HepG2 (cell line): ENCODE data around the gene AXIN2. TPM values are rescaled to one million over a fixed set of nuclear protein-coding genes. Genes with fewer than 3 reads are reported as not detected.

ENCODE experiments used
- ARID2 ChIP-seq: sonication (generic); formaldehyde crosslinking; IDR thresholded peaks from 2 replicates; pipeline ENCODE4 v1.8.1; 2022; ENCODE audit warnings: mild to moderate bottlenecking, missing genetic modification reagents, borderline replicate concordance
- CBX5 ChIP-seq: sonication (generic); formaldehyde crosslinking; IDR thresholded peaks from 2 replicates; pipeline ENCODE4 v1.4.0; 2020; ENCODE audit warnings: missing genetic modification reagents, borderline replicate concordance
- NFKB2 ChIP-seq: sonication (generic); formaldehyde crosslinking; IDR thresholded peaks from 2 replicates; pipeline ENCODE4 v1.4.0; 2020; ENCODE audit warnings: missing genetic modification reagents, borderline replicate concordance
- NFYC ChIP-seq: IDR thresholded peaks from 2 replicates; pipeline ENCODE4 v1.6.1; 2016; ENCODE audit warnings: missing genetic modification reagents, missing compliant biosample characterization
- RAD21 ChIP-seq: fragments of 450-650 bp; formaldehyde crosslinking; IDR thresholded peaks from 2 replicates; pipeline ENCODE4 v1.5.0; 2020; ENCODE audit warnings: mild to moderate bottlenecking
- SIN3A ChIP-seq: IDR thresholded peaks from 2 replicates; pipeline ENCODE4 v1.6.1; 2011; ENCODE audit warnings: low read depth, mild to moderate bottlenecking, control low read depth, low read length, borderline replicate concordance
- SUZ12 ChIP-seq: fragments of 150-350 bp; IDR thresholded peaks from 2 replicates; pipeline ENCODE4 v1.6.1; 2014; ENCODE audit warnings: low read depth, low read length
- YY1 ChIP-seq: IDR thresholded peaks from 2 replicates; pipeline ENCODE4 v1.6.1; 2011; ENCODE audit warnings: low read length, low read depth, moderate library complexity, mild to moderate bottlenecking; ENCODE audit not compliant: insufficient read depth, insufficient replicate concordance
- ZFX ChIP-seq: sonication (generic); formaldehyde crosslinking; IDR thresholded peaks from 2 replicates; pipeline ENCODE4 v1.4.0; 2020; ENCODE audit warnings: mild to moderate bottlenecking, low read depth, missing genetic modification reagents, moderate library complexity
- ZNF230 ChIP-seq: sonication (generic); formaldehyde crosslinking; IDR thresholded peaks from 2 replicates; pipeline ENCODE4 v1.4.0; 2020; ENCODE audit warnings: mild to moderate bottlenecking, missing genetic modification reagents
- ZNF501 ChIP-seq: sonication (generic); formaldehyde crosslinking; IDR thresholded peaks from 2 replicates; pipeline ENCODE4 v1.5.1; 2020; ENCODE audit warnings: mild to moderate bottlenecking, moderate library complexity, missing genetic modification reagents
- ZNF510 ChIP-seq: sonication (generic); formaldehyde crosslinking; IDR thresholded peaks from 2 replicates; pipeline ENCODE4 v1.4.0; 2020; ENCODE audit warnings: low read depth, mild to moderate bottlenecking, missing genetic modification reagents
- ZNF788 ChIP-seq: sonication (generic); formaldehyde crosslinking; IDR thresholded peaks from 2 replicates; pipeline ENCODE4 v1.5.0; 2020; ENCODE audit warnings: mild to moderate bottlenecking, missing genetic modification reagents, borderline replicate concordance
- polyA plus RNA-seq, 8 experiments: library from polyadenylated mRNA; depleted of rRNA in 3 of 8; stranded (reverse) in 7 of 8; unstranded in 1 of 8; fragments of >200 nt; fragmentation: Illumina TruSeq in 4 of 8; extraction: Trizol in 4 of 8; gene quantifications; 2 replicates each; pipeline versions ENCODE4 v1.2.1 to v1.2.3, GENCODE V29; 2011 to 2016; ENCODE audit warnings: low read depth in 4 of 8, missing spikeins in 1 of 8, mixed read lengths in 1 of 8; ENCODE audit not compliant: insufficient read depth in 1 of 8
- total RNA-seq, 5 experiments: library from RNA; depleted of rRNA; stranded (reverse); fragments of >200 nt; fragmentation: Illumina TruSeq; extraction: Trizol; gene quantifications; 2 replicates each; pipeline ENCODE4 v1.2.3, GENCODE V29; 2016; ENCODE audit warnings: low read depth in 1 of 5
- TF ChIP-seq, protein P1 (sequence below): sonication (generic); formaldehyde crosslinking; IDR thresholded peaks from 2 replicates; pipeline ENCODE4 v1.4.0; 2020; ENCODE audit warnings: missing genetic modification reagents
- TF ChIP-seq, protein P2 (sequence below): sonication (generic); formaldehyde crosslinking; IDR thresholded peaks from 2 replicates; pipeline ENCODE4 v1.5.1; 2020; ENCODE audit warnings: missing genetic modification reagents, mild to moderate bottlenecking, borderline replicate concordance
- TF ChIP-seq, protein P3 (sequence below): IDR thresholded peaks from 2 replicates; pipeline ENCODE4 v1.6.1; 2012; ENCODE audit warnings: low read depth, low read length, improper control_type of control experiment
- TF ChIP-seq, protein P4 (sequence below): sonication (generic); formaldehyde crosslinking; IDR thresholded peaks from 2 replicates; pipeline ENCODE4 v1.8.0; 2022; ENCODE audit warnings: low read depth, missing genetic modification reagents

The AXIN2 gene
- total and polyA plus RNA-seq, 2 of the 13 experiments (the other 11 are each of a cell fraction or from before 2014, with no cell fraction given), result 58.6 to 63.4 TPM

DNA sequence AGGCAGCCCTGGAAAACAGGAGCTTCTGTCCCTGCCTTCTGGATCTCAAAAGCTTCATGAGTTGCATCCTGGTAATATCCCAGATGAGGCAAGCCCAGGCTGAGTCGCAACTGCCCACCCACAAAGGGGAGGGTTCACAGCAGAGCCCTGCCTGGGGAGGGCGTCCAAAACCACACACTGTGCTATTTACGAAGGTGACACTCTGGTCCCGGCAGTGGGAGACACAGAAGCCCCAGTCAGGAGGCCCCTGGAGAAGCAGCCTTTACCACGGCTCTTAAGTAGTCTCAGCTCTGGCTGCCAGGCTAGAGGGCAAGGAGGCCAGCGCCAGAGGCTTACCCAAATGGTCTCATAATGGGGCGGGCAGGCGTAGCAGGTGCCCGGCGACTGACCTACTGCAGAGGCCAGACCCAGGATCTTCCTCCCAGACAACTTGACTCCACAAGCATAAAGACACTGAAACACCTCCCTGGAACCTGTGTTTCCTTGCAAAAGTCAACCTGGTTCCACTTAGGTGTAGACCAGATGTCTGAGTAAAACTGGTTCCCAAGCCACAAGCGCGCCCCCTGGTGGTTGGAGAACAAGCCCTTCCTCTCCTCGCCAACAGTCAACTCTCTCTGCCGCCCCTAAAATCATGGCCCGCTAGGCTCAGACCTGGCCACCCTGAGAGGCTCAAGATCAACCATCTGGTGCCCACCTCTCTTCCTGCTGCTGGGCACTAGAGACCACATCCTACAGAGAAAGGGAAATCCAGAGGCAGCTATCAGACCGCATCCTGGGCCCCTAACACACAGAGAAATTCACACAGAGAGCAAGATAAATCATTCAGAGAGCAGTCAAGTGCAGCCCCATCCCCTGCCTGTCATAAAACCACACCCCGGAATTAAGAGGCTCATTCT is 5.2 kb downstream of the AXIN2 start (continued):
- TF ChIP-seq CBX5 (CRISPR knock-in tag) (peak; percentile 74; the same call in 1 of the 2 replicates), NFYC (CRISPR knock-in tag) (peak; percentile 35; the same call in 1 of the 2 replicates), ZNF788 (CRISPR knock-in tag) (peak; percentile 24; the same call in 1 of the 2 replicates), SIN3A (peak; percentile 47; the same call in 1 of the 2 replicates), ZNF230 (CRISPR knock-in tag) (0 out of 2 replicates have a peak, but pooled peaks have one; percentile 14), YY1 (peak; percentile 22), RAD21 (peak; percentile 74), NFKB2 (CRISPR knock-in tag) (peak; percentile 26; the same call in 1 of the 2 replicates), ARID2 (CRISPR knock-in tag) (peak; percentile 66; the same call in 1 of the 2 replicates), ZNF501 (CRISPR knock-in tag) (0 out of 2 replicates have a peak, but pooled peaks have one; percentile 38), SUZ12 (no peak), ZNF510 (no peak), ZFX (CRISPR knock-in tag) (0 out of 2 replicates have a peak, but pooled peaks have one; percentile 33)
- TF ChIP-seq, protein P1, sequence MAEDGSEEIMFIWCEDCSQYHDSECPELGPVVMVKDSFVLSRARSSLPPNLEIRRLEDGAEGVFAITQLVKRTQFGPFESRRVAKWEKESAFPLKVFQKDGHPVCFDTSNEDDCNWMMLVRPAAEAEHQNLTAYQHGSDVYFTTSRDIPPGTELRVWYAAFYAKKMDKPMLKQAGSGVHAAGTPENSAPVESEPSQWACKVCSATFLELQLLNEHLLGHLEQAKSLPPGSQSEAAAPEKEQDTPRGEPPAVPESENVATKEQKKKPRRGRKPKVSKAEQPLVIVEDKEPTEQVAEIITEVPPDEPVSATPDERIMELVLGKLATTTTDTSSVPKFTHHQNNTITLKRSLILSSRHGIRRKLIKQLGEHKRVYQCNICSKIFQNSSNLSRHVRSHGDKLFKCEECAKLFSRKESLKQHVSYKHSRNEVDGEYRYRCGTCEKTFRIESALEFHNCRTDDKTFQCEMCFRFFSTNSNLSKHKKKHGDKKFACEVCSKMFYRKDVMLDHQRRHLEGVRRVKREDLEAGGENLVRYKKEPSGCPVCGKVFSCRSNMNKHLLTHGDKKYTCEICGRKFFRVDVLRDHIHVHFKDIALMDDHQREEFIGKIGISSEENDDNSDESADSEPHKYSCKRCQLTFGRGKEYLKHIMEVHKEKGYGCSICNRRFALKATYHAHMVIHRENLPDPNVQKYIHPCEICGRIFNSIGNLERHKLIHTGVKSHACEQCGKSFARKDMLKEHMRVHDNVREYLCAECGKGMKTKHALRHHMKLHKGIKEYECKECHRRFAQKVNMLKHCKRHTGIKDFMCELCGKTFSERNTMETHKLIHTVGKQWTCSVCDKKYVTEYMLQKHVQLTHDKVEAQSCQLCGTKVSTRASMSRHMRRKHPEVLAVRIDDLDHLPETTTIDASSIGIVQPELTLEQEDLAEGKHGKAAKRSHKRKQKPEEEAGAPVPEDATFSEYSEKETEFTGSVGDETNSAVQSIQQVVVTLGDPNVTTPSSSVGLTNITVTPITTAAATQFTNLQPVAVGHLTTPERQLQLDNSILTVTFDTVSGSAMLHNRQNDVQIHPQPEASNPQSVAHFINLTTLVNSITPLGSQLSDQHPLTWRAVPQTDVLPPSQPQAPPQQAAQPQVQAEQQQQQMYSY (CRISPR knock-in tag), result no peak
- TF ChIP-seq, protein P2, sequence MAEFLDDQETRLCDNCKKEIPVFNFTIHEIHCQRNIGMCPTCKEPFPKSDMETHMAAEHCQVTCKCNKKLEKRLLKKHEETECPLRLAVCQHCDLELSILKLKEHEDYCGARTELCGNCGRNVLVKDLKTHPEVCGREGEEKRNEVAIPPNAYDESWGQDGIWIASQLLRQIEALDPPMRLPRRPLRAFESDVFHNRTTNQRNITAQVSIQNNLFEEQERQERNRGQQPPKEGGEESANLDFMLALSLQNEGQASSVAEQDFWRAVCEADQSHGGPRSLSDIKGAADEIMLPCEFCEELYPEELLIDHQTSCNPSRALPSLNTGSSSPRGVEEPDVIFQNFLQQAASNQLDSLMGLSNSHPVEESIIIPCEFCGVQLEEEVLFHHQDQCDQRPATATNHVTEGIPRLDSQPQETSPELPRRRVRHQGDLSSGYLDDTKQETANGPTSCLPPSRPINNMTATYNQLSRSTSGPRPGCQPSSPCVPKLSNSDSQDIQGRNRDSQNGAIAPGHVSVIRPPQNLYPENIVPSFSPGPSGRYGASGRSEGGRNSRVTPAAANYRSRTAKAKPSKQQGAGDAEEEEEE, result 0 out of 2 replicates have a peak, but pooled peaks have one; percentile 26
- TF ChIP-seq, protein P3, sequence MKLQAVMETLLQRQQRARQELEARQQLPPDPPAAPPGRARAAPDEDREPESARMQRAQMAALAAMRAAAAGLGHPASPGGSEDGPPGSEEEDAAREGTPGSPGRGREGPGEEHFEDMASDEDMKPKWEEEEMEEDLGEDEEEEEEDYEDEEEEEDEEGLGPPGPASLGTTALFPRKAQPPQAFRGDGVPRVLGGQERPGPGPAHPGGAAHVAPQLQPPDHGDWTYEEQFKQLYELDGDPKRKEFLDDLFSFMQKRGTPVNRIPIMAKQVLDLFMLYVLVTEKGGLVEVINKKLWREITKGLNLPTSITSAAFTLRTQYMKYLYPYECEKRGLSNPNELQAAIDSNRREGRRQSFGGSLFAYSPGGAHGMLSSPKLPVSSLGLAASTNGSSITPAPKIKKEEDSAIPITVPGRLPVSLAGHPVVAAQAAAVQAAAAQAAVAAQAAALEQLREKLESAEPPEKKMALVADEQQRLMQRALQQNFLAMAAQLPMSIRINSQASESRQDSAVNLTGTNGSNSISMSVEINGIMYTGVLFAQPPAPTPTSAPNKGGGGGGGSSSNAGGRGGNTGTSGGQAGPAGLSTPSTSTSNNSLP, result peak; percentile 39; the same call in 1 of the 2 replicates
- TF ChIP-seq, protein P4, sequence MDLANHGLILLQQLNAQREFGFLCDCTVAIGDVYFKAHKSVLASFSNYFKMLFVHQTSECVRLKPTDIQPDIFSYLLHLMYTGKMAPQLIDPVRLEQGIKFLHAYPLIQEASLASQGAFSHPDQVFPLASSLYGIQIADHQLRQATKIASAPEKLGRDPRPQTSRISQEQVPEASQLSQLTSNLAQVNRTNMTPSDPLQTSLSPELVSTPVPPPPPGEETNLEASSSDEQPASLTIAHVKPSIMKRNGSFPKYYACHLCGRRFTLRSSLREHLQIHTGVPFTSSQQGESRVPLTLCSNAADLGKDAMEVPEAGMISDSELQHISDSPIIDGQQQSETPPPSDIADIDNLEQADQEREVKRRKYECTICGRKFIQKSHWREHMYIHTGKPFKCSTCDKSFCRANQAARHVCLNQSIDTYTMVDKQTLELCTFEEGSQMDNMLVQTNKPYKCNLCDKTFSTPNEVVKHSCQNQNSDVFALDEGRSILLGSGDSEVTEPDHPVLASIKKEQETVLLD (CRISPR knock-in tag), result no peak
